ENCODE results near the gene KMT2D.
A peak's percentile ranks its signal among the peaks of the same experiment; 100 is the strongest.
"Not testable (repeated sequence)": the region's sequence is repeated elsewhere in the genome, so short reads cannot be mapped to it uniquely, and the experiment has no call there.

KMT2D gene

GRCh38 chr12:49086116-49086515 is 25.5 kb upstream of the KMT2D start:
- H3K27ac ChIP-seq (ENCODE audit: low read depth, low read length) = no peak overlapping the region
- H3K27me3 ChIP-seq (ENCODE audit: control insufficient read depth, insufficient read depth, low read length) = peaks cover 61% of the 10 kb centered on the region
- no peaks in the 10 kb centered on the region for H3K36me3 ChIP-seq (ENCODE audit: control insufficient read depth, insufficient read depth, low read length)
- H3K9me3 ChIP-seq (ENCODE audit: control insufficient read depth, insufficient read depth, low read depth, low read length) = 0 out of 2 replicates have a peak, but pooled peaks cover 4% of the 10 kb centered on the region
- H3K9ac ChIP-seq (ENCODE audit: low read length) = no peak overlapping the region
- peaks cover 13% of the 10 kb centered on the region for H3K4me1 ChIP-seq (ENCODE audit: control insufficient read depth, insufficient read depth, low read length)
- H3K4me3 ChIP-seq (ENCODE audit: low read depth, low read length) = no peak overlapping the region

DNA sequence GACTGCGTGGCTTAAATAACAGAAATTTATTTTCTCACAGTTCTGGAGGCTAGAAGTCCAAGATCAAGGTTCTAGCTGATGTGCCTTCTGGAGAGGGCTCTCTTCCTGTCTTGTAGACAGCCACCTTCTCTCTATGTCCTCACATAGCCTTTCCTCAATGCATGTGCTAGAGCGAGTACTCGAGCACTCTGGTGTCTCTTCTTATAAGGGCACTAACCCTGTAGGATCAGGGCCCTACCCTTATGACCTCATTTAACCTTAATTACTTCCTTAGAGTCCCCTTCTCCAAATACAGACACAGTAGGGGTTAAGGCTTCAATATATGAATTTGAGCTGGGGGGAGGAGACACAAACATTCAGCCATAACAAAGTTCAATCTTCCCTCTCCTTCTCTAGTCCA is 23.8 kb upstream of the KMT2D start:
- Histone ChIP-seq H3K4me1 (ENCODE audit: control insufficient read depth, insufficient read depth, low read length) (peaks cover 11% of the 10 kb centered on the region), H3K9me3 (ENCODE audit: control insufficient read depth, insufficient read depth, low read depth, low read length) (0 out of 2 replicates have a peak, but pooled peaks cover 4% of the 10 kb centered on the region), H3K27ac (ENCODE audit: low read depth, low read length) (no peak overlapping the region), H3K36me3 (ENCODE audit: control insufficient read depth, insufficient read depth, low read length) (no peaks in the 10 kb centered on the region), H3K9ac (ENCODE audit: low read length) (no peak overlapping the region), H3K27me3 (ENCODE audit: control insufficient read depth, insufficient read depth, low read length) (peaks cover 51% of the 10 kb centered on the region), H3K4me3 (ENCODE audit: low read depth, low read length) (no peak overlapping the region)

DNA sequence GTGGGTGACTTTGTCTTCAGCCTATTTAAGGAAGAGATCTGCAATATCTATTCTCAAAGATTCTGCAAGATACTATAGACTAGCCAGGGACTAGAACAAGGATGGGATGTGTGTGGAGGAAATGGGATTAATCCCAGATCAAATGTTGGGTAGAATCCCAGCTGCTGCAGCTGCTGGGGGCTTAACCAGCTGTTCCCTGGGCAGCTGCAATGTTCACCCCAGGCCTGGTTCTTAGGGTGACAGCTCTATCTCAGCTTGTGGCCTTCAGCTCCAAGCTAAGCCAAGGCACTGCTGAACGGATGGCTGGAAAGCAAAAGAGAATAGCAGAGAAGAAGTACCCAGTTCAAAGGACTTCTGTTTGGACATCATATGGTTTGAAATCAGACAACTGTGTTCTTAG is 19.2 kb upstream of the KMT2D start:
- no peaks in the 10 kb centered on the region for H3K36me3 ChIP-seq (ENCODE audit: control insufficient read depth, insufficient read depth, low read length)
- H3K9me3 ChIP-seq (ENCODE audit: control insufficient read depth, insufficient read depth, low read depth, low read length) = 0 out of 2 replicates have a peak, but pooled peaks cover 4% of the 10 kb centered on the region
- no peaks in the 10 kb centered on the region for H3K4me1 ChIP-seq (ENCODE audit: control insufficient read depth, insufficient read depth, low read length)
- no peak overlapping the region for H3K27ac ChIP-seq (ENCODE audit: low read depth, low read length)
- peaks cover 17% of the 10 kb centered on the region for H3K27me3 ChIP-seq (ENCODE audit: control insufficient read depth, insufficient read depth, low read length)
- no peak overlapping the region for H3K4me3 ChIP-seq (ENCODE audit: low read depth, low read length)
- H3K9ac ChIP-seq (ENCODE audit: low read length) = no peak overlapping the region

- Histone ChIP-seq H3K36me3 (ENCODE audit: control insufficient read depth, insufficient read depth, low read length) (no peaks in the 10 kb centered on the region), H3K4me3 (ENCODE audit: low read depth, low read length) (no peak overlapping the region), H3K27me3 (ENCODE audit: control insufficient read depth, insufficient read depth, low read length) (peaks cover 7% of the 10 kb centered on the region), H3K27ac (ENCODE audit: low read depth, low read length) (no peak overlapping the region), H3K9me3 (ENCODE audit: control insufficient read depth, insufficient read depth, low read depth, low read length) (no peaks in the 10 kb centered on the region), H3K4me1 (ENCODE audit: control insufficient read depth, insufficient read depth, low read length) (peaks cover 9% of the 10 kb centered on the region; the same call in 1 of the 2 replicates), H3K9ac (ENCODE audit: low read length) (no peak overlapping the region)
Measured at GRCh38 chr12:49070971-49071370, 10.4 kb upstream of the KMT2D start.

DNA sequence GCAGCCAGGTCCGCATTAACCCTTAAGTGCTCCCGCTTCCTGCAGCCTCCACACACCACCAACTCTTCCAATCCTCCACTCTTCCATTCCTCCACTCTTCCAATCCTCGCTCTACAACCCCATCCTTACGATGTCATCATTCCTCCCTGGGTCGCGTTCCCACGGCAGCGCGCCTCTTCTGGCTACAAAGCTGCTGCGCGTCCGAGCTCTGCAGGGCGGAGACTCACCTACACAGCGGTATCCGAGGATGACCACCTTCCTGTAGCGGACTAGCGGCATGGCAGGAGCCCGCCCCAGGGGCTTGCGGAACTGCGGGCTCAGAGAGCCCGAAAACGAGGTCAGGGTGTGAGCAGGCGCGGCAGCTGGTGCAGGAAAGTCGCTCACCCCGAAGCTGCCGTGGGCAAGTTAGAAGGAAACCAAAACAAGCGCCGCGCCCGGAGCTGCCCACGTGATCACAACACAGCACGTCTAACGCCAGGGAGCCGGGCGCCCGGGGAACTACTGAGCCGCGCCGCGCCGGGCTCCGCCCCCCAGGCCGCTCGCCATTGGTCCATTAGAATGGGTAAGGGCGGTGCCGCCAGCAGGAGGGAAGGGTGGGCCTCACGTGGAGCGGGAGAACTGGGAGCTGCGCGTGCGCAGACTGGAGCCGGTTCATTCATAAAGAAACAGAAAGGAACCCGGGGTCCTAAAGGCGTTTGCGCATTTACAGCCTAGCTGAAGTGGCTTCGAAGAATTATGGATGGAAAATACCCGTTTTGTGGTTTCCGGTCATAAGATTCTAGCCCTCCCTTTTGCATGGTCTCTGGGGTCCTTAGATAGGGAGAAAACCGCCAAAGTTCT is 9.1 kb upstream of the KMT2D start, which contains the start of gene RHEBL1:
TSS of gene RHEBL1 (minus strand) at position 473 of the 840 bp plus-strand sequence. CDS start at position 279, 194 bp downstream.
- peak within 1 kb of the TSS; percentile 45 for H3K9ac ChIP-seq (ENCODE audit: low read length)
- H3K4me3 ChIP-seq (ENCODE audit: low read depth, low read length) = peak within 1 kb of the TSS; percentile 84
- no peaks in the 10 kb centered on the region for H3K9me3 ChIP-seq (ENCODE audit: control insufficient read depth, insufficient read depth, low read depth, low read length)
- H3K36me3 ChIP-seq (ENCODE audit: control insufficient read depth, insufficient read depth, low read length) = 0 out of 2 replicates have a peak, but pooled peaks cover 4% of the 10 kb centered on the region
- peaks cover 9% of the 10 kb centered on the region; the same call in 1 of the 2 replicates for H3K4me1 ChIP-seq (ENCODE audit: control insufficient read depth, insufficient read depth, low read length)
- no peak within 1 kb of the TSS for H3K27ac ChIP-seq (ENCODE audit: low read depth, low read length)
- H3K27me3 ChIP-seq (ENCODE audit: control insufficient read depth, insufficient read depth, low read length) = peaks cover 7% of the 10 kb centered on the region

DNA sequence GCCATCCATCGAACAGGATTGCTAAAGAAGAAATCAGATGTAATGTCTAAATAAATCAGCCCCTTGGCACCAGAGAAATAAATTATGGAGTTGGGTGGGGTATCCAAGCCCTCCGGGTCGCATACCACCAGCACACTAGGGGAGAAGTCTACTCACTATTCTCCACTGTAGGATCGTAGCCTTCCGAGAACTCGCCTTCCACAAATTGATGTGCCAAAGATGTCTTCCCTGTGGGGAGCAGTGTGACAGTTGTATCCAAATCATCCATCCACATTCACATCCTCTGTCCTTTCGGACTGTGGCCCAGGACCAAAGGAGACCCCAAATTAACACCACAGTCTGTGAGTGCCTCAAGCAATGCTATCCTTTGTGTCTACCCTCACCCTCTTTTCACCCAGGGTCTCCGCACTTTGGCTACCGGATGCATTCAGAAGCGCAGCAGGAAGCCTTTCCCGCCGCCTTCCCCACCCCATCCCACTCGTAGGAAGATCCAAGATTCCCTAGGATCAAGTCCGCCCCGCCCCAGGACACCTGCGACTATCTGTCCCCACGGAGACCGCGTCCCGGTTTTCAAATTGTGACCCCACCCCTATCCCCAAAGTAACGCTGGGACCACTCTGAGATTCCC is 8.4 kb upstream of the KMT2D start:
- no peak overlapping the region for H3K27ac ChIP-seq (ENCODE audit: low read depth, low read length)
- H3K9ac ChIP-seq (ENCODE audit: low read length) = peak overlapping the region; percentile 27

DNA sequence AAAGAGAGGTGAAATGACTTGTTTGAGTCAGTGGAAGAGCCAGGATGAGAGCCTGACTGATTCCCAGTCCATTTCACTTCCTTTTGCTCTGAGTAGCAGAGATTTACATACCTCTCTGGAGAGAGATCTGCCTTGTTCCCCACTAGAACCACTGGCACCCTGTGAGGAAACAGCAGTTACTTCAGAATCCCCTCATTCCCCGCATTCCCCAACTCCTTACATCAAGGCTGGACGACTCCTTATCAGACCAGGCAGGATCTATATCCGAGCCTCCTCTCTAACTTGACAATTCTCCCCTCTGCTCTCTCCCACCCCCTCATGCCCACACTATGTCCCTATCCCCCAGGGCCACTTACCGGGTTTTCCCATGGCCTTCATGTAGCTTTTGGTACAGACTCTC is 5.5 kb upstream of the KMT2D start:
- Histone ChIP-seq H3K36me3 (ENCODE audit: control insufficient read depth, insufficient read depth, low read length) (0 out of 2 replicates have a peak, but pooled peaks cover 4% of the 10 kb centered on the region), H3K4me3 (ENCODE audit: low read depth, low read length) (no peak overlapping the region), H3K9ac (ENCODE audit: low read length) (no peak overlapping the region), H3K9me3 (ENCODE audit: control insufficient read depth, insufficient read depth, low read depth, low read length) (no peaks in the 10 kb centered on the region), H3K27me3 (ENCODE audit: control insufficient read depth, insufficient read depth, low read length) (peaks cover 7% of the 10 kb centered on the region), H3K27ac (ENCODE audit: low read depth, low read length) (no peak overlapping the region), H3K4me1 (ENCODE audit: control insufficient read depth, insufficient read depth, low read length) (peaks cover 9% of the 10 kb centered on the region; the same call in 1 of the 2 replicates)

More for the DNA sequence above, 8.4 kb upstream of the KMT2D start:
- no peaks in the 10 kb centered on the region for H3K9me3 ChIP-seq (ENCODE audit: control insufficient read depth, insufficient read depth, low read depth, low read length)
- peaks cover 7% of the 10 kb centered on the region for H3K27me3 ChIP-seq (ENCODE audit: control insufficient read depth, insufficient read depth, low read length)
- H3K36me3 ChIP-seq (ENCODE audit: control insufficient read depth, insufficient read depth, low read length) = 0 out of 2 replicates have a peak, but pooled peaks cover 4% of the 10 kb centered on the region
- peaks cover 9% of the 10 kb centered on the region; the same call in 1 of the 2 replicates for H3K4me1 ChIP-seq (ENCODE audit: control insufficient read depth, insufficient read depth, low read length)
- H3K4me3 ChIP-seq (ENCODE audit: low read depth, low read length) = peak overlapping the region; percentile 84

DNA sequence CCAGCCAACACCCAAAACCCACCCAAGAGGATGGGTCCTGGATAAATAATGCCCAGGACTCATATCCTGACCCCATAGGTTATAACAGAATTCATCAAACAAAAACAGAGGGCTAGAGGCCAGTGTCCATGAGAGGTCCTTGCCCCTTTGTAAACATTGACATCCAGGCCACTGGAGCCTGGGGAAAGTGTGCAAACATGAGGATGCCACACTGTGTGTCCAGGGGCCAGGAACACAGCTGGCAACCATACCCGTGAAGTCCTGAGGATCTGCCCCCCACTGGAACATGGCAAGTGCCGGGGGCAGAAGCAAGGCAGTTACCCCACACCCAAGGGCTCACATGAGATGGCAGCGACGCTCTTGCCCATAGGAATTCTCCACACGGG is 4.2 kb upstream of the KMT2D start:
- Histone ChIP-seq H3K27ac (ENCODE audit: low read depth, low read length) (no peak overlapping the region), H3K9ac (ENCODE audit: low read length) (no peak overlapping the region), H3K4me1 (ENCODE audit: control insufficient read depth, insufficient read depth, low read length) (0 out of 2 replicates have a peak, but pooled peaks cover 4% of the 10 kb centered on the region), H3K27me3 (ENCODE audit: control insufficient read depth, insufficient read depth, low read length) (peaks cover 7% of the 10 kb centered on the region), H3K4me3 (ENCODE audit: low read depth, low read length) (no peak overlapping the region), H3K9me3 (ENCODE audit: control insufficient read depth, insufficient read depth, low read depth, low read length) (no peaks in the 10 kb centered on the region), H3K36me3 (ENCODE audit: control insufficient read depth, insufficient read depth, low read length) (0 out of 2 replicates have a peak, but pooled peaks cover 4% of the 10 kb centered on the region)

DNA sequence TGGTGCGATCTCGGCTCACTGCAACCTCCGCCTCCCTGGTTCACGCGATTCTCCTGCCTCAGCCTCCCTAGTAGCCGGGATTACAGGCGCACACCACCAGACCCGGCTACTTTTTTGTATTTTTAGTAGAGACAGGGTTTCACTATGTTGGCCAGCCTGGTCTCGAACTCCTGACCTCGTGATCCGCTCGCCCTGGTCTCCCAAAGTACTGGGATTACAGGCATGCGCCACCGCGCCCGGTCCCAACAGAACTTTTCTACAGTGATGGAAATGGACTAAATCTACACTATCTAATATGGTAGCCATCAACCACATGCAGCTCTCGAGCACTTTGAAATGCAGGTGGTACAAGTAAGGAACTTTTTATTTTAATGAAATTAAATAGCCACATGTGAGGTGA is 1.3 kb upstream of the KMT2D start:
- not testable (repeated sequence) for H3K27me3 ChIP-seq (ENCODE audit: control insufficient read depth, insufficient read depth, low read length); H3K27ac ChIP-seq (ENCODE audit: low read depth, low read length); H3K9me3 ChIP-seq (ENCODE audit: control insufficient read depth, insufficient read depth, low read depth, low read length); H3K36me3 ChIP-seq (ENCODE audit: control insufficient read depth, insufficient read depth, low read length); H3K9ac ChIP-seq (ENCODE audit: low read length); H3K4me3 ChIP-seq (ENCODE audit: low read depth, low read length)
- H3K4me1 ChIP-seq (ENCODE audit: control insufficient read depth, insufficient read depth, low read length) = peaks cover 18% of the 10 kb centered on the region

DNA sequence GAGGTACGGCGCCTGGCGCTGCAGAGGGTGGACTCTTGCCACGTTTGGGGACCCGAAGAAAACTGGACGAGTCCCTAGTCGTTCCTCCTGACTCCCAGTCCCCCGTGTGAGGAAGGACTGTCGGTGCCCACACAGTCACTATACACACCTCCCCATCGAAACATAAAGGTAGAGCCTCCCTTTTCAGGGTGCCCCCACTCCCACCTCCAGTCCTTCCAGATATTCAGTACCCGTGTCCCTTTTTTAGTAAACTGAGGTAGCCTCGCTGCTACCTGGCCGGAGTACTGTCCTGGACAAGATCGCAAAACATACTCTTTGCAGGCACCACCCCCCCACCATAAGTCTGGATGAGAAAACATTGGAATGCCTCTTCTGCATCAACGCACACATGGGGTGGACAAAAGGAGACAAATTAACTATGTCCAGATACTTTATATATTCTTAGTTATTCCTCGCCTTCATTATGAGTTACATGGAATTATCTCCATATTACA is 610 bp upstream of the KMT2D start:
- peak overlapping the region; percentile 97 for H3K9ac ChIP-seq (ENCODE audit: low read length)
- peak overlapping the region; percentile 96 for H3K4me3 ChIP-seq (ENCODE audit: low read depth, low read length)
- no peaks in the 10 kb centered on the region for H3K9me3 ChIP-seq (ENCODE audit: control insufficient read depth, insufficient read depth, low read depth, low read length)
- peak overlapping the region; percentile 100 for H3K27ac ChIP-seq (ENCODE audit: low read depth, low read length)
- peaks cover 25% of the 10 kb centered on the region for H3K4me1 ChIP-seq (ENCODE audit: control insufficient read depth, insufficient read depth, low read length)
- H3K36me3 ChIP-seq (ENCODE audit: control insufficient read depth, insufficient read depth, low read length) = 0 out of 2 replicates have a peak, but pooled peaks cover 4% of the 10 kb centered on the region
- no peaks in the 10 kb centered on the region for H3K27me3 ChIP-seq (ENCODE audit: control insufficient read depth, insufficient read depth, low read length)

Data from HUES6 (cell line).